ENCODE data around the gene LAYN. TPM values are rescaled to one million over a fixed set of nuclear protein-coding genes. Genes with fewer than 3 reads are reported as not detected.

The LAYN gene
- total and polyA plus RNA-seq, 2 donors (not counting 3 experiments of a cell fraction or from before 2014, with no cell fraction given), result 0.92 to 2.2 TPM

DNA sequence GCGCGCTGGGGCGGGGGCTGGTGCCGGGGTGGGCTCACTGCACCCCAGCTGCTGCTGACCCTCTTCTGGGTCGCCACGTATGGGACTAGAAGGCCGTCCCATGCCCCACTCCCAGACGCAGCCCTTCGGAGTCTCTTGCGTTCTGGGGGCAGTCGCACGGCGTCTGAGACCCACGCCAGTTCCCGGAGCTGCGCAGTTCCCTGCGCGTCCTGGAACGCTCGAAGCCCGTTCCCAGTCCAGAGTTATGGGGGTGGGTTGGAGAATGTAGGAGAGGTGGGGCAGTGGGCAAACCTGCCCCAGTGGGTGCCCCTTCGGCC is 375 bp downstream of the LAYN start:
- Histone ChIP-seq H2AFZ (ENCODE audit: low read depth, low read length) (peak overlapping the region; percentile 81), H3K9me1 (replicated peaks; ENCODE audit: control insufficient read depth, extremely low read depth, insufficient read depth, low read length) (no peaks in the 10 kb centered on the region), H3K27ac (ENCODE audit: insufficient read depth, low read depth, low read length) (no peak overlapping the region), H3K4me1 (ENCODE audit: control insufficient read depth, extremely low read depth, insufficient read depth, low read length) (peaks cover 17% of the 10 kb centered on the region), H3K36me3 (ENCODE audit: control insufficient read depth in 2 of 2, extremely low read depth in 1 of 2, insufficient read depth in 2 of 2, low read length in 2 of 2) (no peaks in the 10 kb centered on the region), H4K20me1 (replicated peaks; ENCODE audit: control insufficient read depth, extremely low read depth, insufficient read depth, low read length) (no peaks in the 10 kb centered on the region), H3K4me3 (replicated peaks in 1 of 3; ENCODE audit: insufficient read depth in 1 of 3, low read depth in 1 of 3, low read length in 3 of 3) (peak overlapping the region; percentile 6 to 44 (median 38)), H3K9me3 (replicated peaks; ENCODE audit: control insufficient read depth, insufficient read depth, low read length) (no peaks in the 10 kb centered on the region), H3K27me3 (ENCODE audit: control insufficient read depth in 2 of 2, insufficient read depth in 2 of 2, low read length in 2 of 2) (peaks cover 50 to 60% of the 10 kb centered on the region in 2 experiments), H3K4me2 (ENCODE audit: insufficient read depth, low read length) (peak overlapping the region; percentile 39), H3K79me2 (ENCODE audit: control insufficient read depth, insufficient read depth, low read length) (no peaks in the 10 kb centered on the region), H3K9ac (replicated peaks; ENCODE audit: extremely low read depth, insufficient read depth, low read length) (no peak overlapping the region)
- POLR2A ChIA-PET, result no interaction called here
- intact Hi-C loops (cut with micrococcal nuclease), result loop anchor here (2.0 kb wide), 1 partner anchor 26 kb away; the partner anchor contains the start of gene HOATZ
- dilution Hi-C loops (cut with MboI; ENCODE audit: extremely low pct_ligation_motif_present, low sequenced_read_pairs), result no loop called here
- no peak for DNase-seq (ENCODE audit: low read depth, low spot score)
- no TSS peak for BruUV-seq (replicated peaks)
- TF ChIP-seq MYC (IDR thresholded peaks at IDR 0.05; ENCODE audit: low read depth, low read length), result no peak
- CTCF ChIA-PET, result interaction anchor here (1.2 to 1.4 kb wide), 2 partner anchors 10 to 27 kb away, joined by 4 to 5 read pairs; partner anchors contain the start of gene HOATZ
- FAIRE-seq, result no peak

DNA sequence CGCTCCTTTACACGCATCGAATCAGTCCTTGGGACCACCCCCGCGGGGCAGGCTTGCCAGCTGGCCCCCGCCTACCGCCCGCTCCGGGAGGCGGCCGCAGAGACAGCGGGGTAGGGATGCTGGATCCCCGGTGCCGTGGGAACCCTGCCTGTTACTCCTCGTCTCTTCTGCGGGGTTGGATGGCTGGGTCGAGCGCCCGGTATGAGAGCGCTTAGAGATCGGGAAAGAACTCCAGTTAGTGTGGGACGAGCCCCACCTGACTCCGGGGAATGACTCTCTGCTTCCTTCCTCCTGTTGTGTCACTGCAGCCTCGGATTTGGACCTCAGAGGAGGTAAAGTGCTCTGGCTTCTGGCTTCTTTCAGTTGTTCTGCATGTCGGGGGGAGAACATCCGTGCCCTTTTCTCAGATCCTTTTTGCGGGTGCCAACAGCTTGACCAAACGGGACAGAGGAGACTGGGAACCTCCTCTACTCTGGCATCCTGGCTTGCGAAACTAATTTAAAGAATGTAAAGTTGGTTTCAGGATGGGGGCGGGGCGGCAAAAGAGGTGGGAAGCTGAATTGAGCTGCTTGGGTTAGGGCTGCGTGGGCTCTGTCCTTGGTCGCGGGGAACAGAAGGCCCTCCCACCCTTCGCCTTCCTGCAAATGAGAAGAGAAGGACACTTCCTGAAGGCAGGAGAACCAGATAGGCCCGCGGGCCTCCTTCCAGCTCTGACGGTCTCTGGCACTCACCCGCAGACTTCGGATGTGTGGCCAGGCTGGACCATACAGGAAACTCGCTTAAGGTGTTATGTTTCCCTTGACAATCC is 938 bp downstream of the LAYN start:
- H3K9me3 ChIP-seq (replicated peaks; ENCODE audit: control insufficient read depth, insufficient read depth, low read length), result no peaks in the 10 kb centered on the region
- peak overlapping the region; percentile 6 to 44 (median 38) for H3K4me3 ChIP-seq (replicated peaks in 1 of 3; ENCODE audit: insufficient read depth in 1 of 3, low read depth in 1 of 3, low read length in 3 of 3)
- dilution Hi-C loops (cut with MboI; ENCODE audit: extremely low pct_ligation_motif_present, low sequenced_read_pairs) (no loop called here), intact Hi-C loops (cut with micrococcal nuclease) (loop anchor here (2.0 kb wide), 1 partner anchor 27 kb away; the partner anchor contains the start of gene HOATZ)
- BruUV-seq (replicated peaks), result TSS peak; percentile 45
- peak overlapping the region; percentile 81 for H2AFZ ChIP-seq (ENCODE audit: low read depth, low read length)
- CTCF ChIA-PET, result interaction anchor here (1.2 to 1.4 kb wide), 2 partner anchors 9 to 27 kb away, joined by 4 to 5 read pairs; partner anchors contain the start of gene HOATZ
- H4K20me1 ChIP-seq (replicated peaks; ENCODE audit: control insufficient read depth, extremely low read depth, insufficient read depth, low read length), result no peaks in the 10 kb centered on the region
- H3K79me2 ChIP-seq (ENCODE audit: control insufficient read depth, insufficient read depth, low read length), result no peaks in the 10 kb centered on the region
- POLR2A ChIA-PET, result no interaction called here
- no peaks in the 10 kb centered on the region for H3K9me1 ChIP-seq (replicated peaks; ENCODE audit: control insufficient read depth, extremely low read depth, insufficient read depth, low read length)
- TF ChIP-seq, protein P1, sequence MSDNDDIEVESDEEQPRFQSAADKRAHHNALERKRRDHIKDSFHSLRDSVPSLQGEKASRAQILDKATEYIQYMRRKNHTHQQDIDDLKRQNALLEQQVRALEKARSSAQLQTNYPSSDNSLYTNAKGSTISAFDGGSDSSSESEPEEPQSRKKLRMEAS (IDR thresholded peaks at IDR 0.05; ENCODE audit: insufficient read depth, insufficient read length), result no peak
- TF ChIP-seq FOS (IDR thresholded peaks at IDR 0.05; ENCODE audit: borderline replicate concordance, insufficient read depth, low read length), result peak; percentile 28
- peaks cover 50 to 60% of the 10 kb centered on the region in 2 experiments for H3K27me3 ChIP-seq (ENCODE audit: control insufficient read depth in 2 of 2, insufficient read depth in 2 of 2, low read length in 2 of 2)
- H3K27ac ChIP-seq (ENCODE audit: insufficient read depth, low read depth, low read length), result no peak overlapping the region
- peaks cover 17% of the 10 kb centered on the region for H3K4me1 ChIP-seq (ENCODE audit: control insufficient read depth, extremely low read depth, insufficient read depth, low read length)
- DNase-seq (ENCODE audit: low read depth, low spot score) (peak; percentile 30), FAIRE-seq (peak; percentile 15)
- peak overlapping the region; percentile 39 for H3K4me2 ChIP-seq (ENCODE audit: insufficient read depth, low read length)
- no peak overlapping the region for H3K9ac ChIP-seq (replicated peaks; ENCODE audit: extremely low read depth, insufficient read depth, low read length)
- H3K36me3 ChIP-seq (ENCODE audit: control insufficient read depth in 2 of 2, extremely low read depth in 1 of 2, insufficient read depth in 2 of 2, low read length in 2 of 2), result no peaks in the 10 kb centered on the region
